GM18526 (cell line): Measurements from ENCODE around the gene VPS8.

ENCODE experiments used
- POLR2A ChIP-seq: IDR thresholded peaks from 3 replicates; pipeline ENCODE4 v1.6.1; 2011; ENCODE audit not compliant: insufficient read length; ENCODE audit errors: extremely low read depth

The VPS8 gene

DNA sequence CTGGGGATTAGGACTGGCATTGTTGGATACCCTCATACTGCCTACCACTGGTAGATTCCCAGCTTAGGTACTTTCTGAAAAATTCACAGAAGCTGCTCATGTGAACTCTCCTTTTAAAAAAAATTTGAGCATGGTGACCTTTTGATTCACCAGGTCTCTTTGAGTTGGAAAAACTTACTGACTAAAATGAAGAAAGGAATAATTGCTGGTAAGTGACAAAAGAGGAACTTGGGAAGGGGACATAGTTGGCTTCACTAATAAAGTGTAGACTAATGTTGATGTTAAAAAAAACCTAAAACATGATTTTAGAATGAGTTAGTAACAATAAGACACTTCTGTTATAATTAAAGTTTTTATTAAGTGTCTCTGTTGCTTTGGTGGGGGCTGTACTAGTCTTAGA is 8.6 kb downstream of the VPS8 start:
- no peak for TF ChIP-seq POLR2A

DNA sequence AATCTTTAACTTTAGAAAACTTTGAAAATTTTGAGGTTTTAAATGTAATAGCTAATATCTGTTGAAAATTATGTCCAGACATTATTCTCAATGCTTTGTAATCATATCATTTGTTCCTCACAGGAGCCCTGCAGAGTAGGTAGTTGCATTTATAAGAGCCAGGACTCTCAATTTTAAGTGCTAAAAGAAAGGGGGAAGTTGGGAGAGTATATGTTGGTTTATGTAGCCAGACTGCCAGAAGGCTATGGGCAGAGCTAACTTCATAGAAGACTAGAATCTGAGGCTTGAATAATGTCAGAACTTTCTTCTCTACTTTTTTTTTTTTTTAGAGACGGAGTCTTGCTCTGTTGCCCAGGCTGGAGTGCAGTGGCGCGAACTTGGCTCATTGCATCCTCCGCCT is 9.1 kb downstream of the VPS8 start:
- TF ChIP-seq POLR2A: no peak

DNA sequence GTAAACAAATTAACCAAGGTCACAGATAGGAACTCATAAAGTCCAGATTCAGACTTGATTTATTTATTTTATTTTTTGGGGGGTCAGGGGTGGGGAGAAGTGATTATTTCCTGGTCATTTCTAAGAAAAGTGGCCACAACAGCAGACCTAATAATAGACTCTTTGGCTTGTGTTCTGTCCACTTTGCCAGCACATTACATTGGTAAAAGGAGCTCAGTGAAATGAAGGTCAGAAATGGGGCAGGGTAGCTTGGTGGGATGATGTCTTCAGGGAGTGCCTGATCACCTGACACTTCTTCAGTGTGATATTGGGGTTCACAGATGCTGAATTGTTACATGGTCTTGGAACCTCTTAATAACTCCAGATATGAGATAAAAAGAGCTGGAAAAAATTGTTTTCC is 10.1 kb downstream of the VPS8 start:
- no peak for TF ChIP-seq POLR2A

DNA sequence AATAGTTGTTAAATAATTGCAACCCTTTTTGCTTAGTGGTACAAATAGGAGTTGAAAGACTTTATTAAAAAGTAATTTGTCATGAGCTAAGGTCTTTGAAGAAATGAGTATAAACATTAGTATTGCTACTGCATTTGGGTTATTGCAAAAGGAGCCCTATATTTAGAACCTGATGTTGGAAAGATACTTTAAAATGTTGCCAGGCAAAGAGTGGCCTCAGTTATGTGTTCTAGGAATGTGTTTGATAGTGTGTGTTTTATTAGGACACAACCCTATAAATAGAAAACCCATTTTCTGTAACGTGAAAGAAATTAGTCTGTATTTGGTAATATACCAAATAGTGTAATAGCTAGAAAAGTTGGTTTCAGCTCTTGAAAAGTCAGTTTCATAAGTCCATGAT is 10.7 kb downstream of the VPS8 start:
- no peak for TF ChIP-seq POLR2A

DNA sequence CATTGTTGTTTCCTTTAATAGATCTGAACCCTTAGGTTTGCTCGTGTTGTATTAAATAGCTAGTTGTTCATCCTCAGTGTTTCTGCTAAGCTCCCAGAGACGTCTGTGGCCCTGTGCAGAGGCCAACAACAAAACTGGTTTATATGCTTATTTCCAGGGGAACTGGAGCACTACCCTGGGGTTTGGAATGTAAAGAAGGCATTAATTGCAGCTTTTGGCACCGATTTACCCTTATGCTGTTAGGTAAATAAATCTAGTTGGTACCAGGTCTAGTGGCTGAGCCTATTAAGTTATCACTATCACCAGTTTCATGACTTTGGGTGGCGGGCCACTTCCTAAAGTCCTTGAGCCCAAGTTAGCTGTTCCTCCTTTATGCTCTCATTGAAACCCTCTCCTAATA is 12.0 kb downstream of the VPS8 start:
- TF ChIP-seq POLR2A: no peak

DNA sequence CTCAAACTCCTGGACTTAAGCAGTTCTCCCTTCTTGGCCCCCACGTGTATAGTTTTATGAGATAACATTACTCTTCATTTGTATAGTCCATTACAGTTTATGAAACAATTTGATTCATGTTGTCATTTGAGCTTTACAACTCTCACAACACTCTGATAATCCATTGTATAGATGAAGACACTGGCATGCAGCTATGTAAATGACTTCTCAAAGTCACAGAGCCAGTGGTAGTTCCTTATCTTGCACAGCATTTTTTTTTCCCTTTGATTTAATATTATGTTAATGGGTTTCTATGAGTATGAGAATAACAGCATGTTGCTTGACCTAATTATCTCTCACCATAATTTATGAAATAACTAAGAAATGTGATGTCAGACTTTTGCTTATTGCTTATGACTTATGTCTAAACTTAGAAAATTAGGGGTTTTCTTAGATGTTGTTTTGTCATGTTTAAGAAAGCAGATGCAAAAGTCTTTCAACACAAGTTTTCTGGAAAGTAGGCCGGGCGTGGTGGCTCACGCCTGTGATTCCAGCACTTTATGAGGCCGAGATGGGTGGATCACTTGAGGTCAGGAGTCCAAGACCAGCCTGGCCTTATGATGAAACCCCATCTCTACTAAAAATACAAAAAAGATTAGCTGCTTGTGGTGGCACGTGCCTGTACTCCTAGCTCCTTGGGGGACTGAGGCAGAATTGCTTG is 13.3 kb downstream of the VPS8 start:
- TF ChIP-seq POLR2A: no peak

DNA sequence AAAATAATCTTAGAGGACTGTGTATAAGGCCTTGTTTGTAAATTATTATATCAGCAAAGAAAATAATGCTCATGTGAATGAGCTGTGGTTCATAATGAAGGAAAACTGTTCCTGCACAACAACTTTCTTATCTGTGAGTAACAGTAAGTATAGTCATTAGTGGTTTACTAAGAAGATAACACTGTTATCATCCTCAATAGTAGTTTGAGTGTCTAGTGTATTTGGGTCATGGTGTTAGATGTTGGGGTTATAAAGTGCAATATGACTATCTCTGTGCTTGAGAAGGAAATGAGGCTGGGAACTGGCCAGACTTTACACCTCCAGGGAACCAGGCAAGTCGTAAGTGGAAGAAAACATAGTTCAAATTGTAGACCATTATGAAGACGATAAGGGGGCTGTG is 15.6 kb downstream of the VPS8 start:
- TF ChIP-seq POLR2A: no peak

DNA sequence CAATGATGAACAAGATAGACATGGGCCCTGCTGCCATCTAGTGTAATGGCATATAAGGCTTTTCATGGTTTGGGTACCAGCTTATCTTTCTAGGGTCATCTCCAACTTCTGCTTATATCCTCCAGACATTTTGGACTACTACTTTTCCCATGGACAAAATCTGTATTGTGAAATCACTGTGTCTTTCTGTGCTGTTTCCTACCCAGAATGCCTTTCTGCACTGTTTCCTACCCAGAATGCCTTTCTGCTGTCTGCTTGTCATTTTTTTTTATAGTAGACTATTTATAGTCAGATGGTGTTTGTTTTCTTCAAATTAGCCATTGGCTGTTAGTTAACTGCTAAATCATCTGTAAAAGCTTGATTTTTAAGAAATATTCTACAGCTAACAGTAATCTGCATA is 20.1 kb downstream of the VPS8 start:
- no peak for TF ChIP-seq POLR2A

DNA sequence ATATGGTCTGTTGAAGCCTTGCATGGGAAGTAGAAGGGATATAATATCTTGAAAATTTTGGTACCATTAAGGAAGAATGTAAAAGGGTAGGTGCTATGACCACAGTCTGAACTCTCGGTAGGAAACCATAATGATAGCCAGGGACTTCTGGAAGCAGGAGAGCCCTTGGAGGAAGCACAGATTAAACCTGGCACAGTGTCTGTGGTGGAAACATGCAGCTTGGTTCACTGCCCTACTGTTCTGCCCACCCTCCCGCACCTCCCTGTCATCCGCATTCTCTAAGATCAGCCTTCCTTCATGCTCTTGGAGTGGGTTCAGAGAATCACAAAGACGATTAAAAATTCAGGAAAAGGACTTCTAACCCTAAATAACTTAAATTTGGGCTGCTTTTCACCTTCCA is 20.9 kb downstream of the VPS8 start:
- TF ChIP-seq POLR2A: no peak

DNA sequence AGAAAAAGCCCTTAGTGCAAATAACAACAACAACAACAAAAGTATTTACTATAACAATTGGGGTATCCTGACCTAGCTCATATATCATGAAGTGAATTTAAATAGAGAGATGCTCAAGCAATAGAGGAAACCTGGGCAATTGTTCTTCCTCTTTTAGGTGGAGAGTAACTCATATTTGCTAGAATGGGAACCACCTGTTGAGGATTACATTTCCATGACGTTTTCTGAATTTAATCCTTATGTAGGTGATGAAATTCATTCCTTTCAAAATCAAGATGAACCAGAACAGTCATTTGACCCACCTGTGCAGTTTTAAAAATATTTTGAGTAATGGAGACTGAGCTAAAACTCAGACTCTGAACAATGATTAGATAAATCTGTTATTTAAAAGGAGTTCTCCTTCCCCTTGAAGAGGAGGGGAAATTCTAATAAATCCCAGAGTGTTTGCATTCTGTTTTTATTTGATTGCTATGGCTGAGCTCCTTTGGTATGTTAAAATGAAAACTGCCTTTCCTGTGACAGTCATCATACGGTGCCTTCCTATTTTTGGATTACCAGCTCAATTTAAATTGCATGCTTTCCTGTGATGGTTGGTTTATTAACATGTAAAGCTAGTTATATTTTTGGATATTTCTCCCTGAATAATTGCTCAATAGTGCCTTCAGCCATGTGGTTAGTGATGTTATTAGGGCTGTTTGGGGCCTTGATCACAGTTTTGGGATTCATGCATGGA is 24.3 kb downstream of the VPS8 start:
- TF ChIP-seq POLR2A: no peak

DNA sequence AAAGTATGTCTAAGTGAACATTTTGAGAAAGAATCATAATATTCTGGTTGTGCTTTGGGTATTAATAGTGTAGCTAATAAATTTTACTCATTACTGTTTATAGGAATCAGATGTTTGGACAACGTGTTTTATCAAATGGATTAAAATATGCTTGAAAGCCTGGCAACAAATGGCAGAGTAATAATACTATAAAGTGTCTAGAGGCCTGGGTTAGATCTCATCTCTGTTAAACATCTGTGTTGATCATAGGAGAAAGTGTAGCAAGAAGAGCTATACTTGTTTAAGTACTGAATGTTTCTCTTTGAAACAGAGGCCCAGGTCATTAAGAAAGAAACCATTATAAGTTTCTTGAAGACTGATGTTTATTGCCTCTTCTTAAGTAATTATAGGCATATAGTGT is 30.5 kb downstream of the VPS8 start:
- TF ChIP-seq POLR2A: no peak

DNA sequence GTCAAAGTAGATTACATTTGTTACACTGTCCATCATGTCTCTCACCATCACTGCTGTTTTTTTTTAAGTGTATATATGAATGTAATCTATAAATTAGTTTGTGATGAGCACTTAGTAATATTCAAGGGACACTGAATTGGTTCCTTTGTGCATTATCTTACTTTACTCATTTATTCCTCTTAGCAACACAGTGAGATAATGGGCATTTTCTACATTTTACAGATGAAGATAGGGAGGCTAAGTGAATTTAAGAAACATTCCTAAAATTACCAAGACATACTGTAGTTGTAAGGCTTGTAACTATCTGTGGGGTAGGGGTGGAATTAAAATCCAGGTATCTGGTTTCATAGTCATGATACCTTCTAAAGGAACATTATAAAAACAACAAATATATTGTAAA is 33.9 kb downstream of the VPS8 start:
- no peak for TF ChIP-seq POLR2A

DNA sequence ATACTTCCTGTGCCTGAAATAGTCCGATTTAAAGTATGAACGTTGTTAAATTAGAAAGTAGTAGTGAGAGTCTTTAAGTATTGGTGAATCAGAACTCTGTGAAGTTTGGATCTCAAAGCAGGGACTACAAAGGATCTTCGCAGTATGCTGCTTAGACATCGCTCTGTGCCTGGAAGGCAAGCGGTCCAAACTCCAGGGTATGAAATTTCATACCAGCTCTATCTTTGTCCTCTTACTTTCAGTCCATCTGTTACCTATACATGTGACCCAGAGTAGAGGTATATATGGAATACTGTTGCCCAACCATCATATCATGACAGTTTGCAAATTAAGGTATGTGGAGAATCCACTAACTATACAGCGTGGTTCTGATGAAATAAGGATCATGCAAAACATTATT is 34.5 kb downstream of the VPS8 start:
- TF ChIP-seq POLR2A: no peak

DNA sequence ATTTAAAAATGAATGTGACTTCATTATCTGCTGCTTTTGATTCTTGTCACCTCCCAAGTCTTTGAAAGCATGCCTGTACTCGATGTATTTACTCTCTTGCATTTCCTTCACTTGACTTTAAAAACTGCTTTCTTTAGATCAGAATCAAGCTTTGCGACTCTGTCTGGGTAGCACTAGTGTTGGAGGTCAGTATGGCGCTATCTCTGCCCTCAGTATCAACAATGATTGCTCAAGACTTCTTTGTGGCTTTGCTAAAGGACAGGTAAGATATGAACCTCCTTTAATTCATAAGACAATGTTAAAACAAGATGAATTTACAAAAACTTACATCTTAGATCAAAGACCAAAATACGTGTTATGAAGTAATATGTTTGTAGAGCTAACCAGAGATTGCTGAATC is 37.0 kb downstream of the VPS8 start:
- TF ChIP-seq POLR2A: no peak

DNA sequence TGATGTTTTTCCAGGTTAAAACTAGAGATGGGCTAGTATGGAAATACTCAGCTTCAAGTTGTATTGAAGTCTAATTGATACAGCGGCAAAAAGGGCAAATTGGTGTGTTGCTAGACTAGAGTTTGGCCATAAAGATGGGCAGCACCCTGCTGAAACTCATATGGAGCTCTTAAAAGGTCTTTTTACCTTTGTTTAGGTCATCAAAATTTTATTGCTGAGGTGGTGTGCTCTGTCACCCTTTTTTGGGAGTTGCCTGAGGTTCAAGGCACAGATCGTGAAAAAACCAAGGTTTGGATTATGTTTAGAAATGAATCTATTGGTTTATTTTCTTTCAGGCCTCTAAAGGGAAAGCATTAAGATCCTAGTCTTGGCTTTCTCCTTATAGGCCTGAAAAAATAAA is 38.2 kb downstream of the VPS8 start:
- no peak for TF ChIP-seq POLR2A

DNA sequence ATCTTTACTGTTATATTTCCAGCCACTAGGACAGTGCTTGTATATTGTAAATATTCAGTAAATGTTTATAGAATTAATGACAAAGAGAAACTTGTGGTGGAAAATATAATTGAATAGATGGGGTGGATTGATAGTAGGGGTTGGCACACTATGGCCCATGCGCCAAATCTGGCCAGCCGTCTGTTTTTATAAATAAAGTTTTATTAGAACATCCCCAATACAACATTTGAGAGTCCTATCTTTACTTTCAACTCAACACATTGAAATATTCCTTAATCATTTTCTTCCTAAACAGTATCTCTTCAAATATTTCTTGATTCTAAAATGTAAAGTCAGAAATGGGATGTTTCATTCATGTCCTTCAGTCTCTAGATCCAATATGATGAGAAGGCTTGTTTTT is 45.1 kb downstream of the VPS8 start:
- no peak for TF ChIP-seq POLR2A

DNA sequence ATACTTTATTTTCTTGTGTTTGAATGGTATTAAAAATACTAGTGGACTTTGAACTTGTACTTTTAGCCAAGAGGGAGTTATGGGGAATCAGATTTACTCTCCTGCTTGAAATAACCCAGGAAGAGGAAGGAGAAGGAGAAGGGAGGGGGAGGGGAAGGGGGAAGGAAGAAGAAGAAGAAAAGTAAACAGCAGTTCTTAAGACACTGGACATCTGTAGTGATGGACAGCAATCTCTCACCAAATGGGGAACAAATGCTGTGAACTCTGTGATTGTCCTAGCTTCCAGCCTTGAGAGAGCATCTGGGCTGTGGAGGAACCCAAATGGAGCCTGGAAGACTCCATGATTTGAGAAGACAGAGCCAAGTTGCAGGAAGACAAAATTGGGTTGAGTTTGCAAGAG is 52.0 kb downstream of the VPS8 start:
- no peak for TF ChIP-seq POLR2A

DNA sequence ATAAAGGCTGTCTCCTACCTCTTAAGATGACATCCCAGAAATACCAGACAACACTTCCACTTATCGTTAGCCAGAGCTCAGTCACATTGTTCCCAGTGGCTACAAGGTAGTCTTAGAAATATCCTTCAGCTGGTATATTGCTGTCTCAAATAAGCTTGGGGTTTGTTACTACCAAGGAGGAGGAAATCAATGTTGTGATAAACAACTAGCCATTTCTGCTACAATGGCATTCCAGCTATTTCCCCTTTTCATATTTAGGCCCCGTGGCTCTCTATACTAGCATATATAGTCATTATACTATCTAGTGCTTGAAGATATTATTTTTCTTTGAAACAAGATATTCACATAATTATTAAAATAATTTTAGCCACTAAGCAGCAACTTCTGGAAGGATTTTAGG is 56.5 kb downstream of the VPS8 start:
- TF ChIP-seq POLR2A: no peak

DNA sequence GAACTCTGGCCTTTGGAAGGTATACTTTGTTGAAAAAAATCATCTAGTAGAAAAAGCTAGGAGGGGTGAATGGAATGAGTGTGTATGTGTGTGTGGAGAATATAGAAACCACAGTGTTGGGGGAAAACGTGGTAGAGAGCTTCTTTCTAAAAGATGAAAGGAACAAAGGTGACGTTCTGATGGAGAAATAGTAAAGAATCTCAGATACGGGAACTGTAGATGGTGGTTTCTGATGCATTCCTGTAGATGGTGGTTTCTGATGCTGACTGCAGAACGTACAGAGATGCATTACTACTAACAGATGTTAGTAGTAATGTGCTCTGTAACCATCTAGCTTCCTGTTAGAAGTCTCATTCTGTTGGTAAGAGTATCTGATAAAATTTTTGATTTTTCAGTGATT is 60.2 kb downstream of the VPS8 start:
- no peak for TF ChIP-seq POLR2A
